ENCODE measurements around the gene ACOT9. TPM values are rescaled to one million over a fixed set of nuclear protein-coding genes. Genes with fewer than 3 reads are reported as not detected.
"Not testable (repeated sequence)": the region's sequence is repeated elsewhere in the genome, so short reads cannot be mapped to it uniquely, and the experiment has no call there.

The ACOT9 gene
- total RNA-seq, 1 donor from 2014 or later, result 77.8 TPM

GRCh38 chrX:23699636-23700194 lies 43.4 kb downstream of the ACOT9 start:
- DNase-seq (ENCODE audit: low read depth, low spot score), result peak; percentile 11

- DNase-seq (ENCODE audit: low read depth, low spot score), result peak; percentile 20
These were observed 48.5 kb downstream of the ACOT9 start for GRCh38 chrX:23694606-23695005.

- no peak for DNase-seq (ENCODE audit: low read depth, low spot score)
These were observed 50.9 kb downstream of the ACOT9 start for GRCh38 chrX:23692166-23692565.

GRCh38 chrX:23676486-23676885 lies 66.6 kb downstream of the ACOT9 start:
- DNase-seq (ENCODE audit: low read depth, low spot score), result not testable (repeated sequence)

GRCh38 chrX:23673108-23673507 lies 70.0 kb downstream of the ACOT9 start:
- DNase-seq (ENCODE audit: low read depth, low spot score), result no peak

- no peak for DNase-seq (ENCODE audit: low read depth, low spot score)
These were observed 72.5 kb downstream of the ACOT9 start for GRCh38 chrX:23670528-23670927.

- DNase-seq (ENCODE audit: low read depth, low spot score), result no peak
These were observed 74.7 kb downstream of the ACOT9 start for GRCh38 chrX:23668335-23668734.

GRCh38 chrX:23667239-23668177 lies 75.6 kb downstream of the ACOT9 start, which contains the start of gene PRDX4:
TSS of gene PRDX4 (plus strand) at chrX:23667493. CDS start at chrX:23667571, 78 bp downstream.
- peak; percentile 50 for DNase-seq (ENCODE audit: low read depth, low spot score)

GRCh38 chrX:23666282-23666681 lies 76.8 kb downstream of the ACOT9 start:
- DNase-seq (ENCODE audit: low read depth, low spot score), result no peak

- DNase-seq (ENCODE audit: low read depth, low spot score), result no peak
These were observed 78.6 kb downstream of the ACOT9 start for GRCh38 chrX:23664496-23664895.

- no peak for DNase-seq (ENCODE audit: low read depth, low spot score)
These were observed 80.2 kb downstream of the ACOT9 start for GRCh38 chrX:23662853-23663252.

GRCh38 chrX:23662187-23662586 lies 80.9 kb downstream of the ACOT9 start:
- no peak for DNase-seq (ENCODE audit: low read depth, low spot score)

GRCh38 chrX:23661671-23662070 lies 81.4 kb downstream of the ACOT9 start:
- no peak for DNase-seq (ENCODE audit: low read depth, low spot score)

GRCh38 chrX:23660766-23661132 lies 82.3 kb downstream of the ACOT9 start:
- DNase-seq (ENCODE audit: low read depth, low spot score), result no peak

GRCh38 chrX:23660083-23660765 lies 82.9 kb downstream of the ACOT9 start:
- DNase-seq (ENCODE audit: low read depth, low spot score), result not testable (repeated sequence)

- no peak for DNase-seq (ENCODE audit: low read depth, low spot score)
These were observed 83.7 kb downstream of the ACOT9 start for GRCh38 chrX:23659339-23659738.

GRCh38 chrX:23656684-23657083 lies 86.4 kb downstream of the ACOT9 start:
- no peak for DNase-seq (ENCODE audit: low read depth, low spot score)

GRCh38 chrX:23656091-23656490 lies 87.0 kb downstream of the ACOT9 start:
- DNase-seq (ENCODE audit: low read depth, low spot score), result no peak

Data from pulmonary artery endothelial cell (primary cell).